Neural progenitor cell (in vitro differentiated cells): Measurements from ENCODE around the gene ARHGAP15.

Experiments used
- CTCF ChIP-seq: fragments of 200-600 bp; sonication (generic); IDR thresholded peaks from 2 replicates; pipeline ENCODE4 v1.5.1; 2017; ENCODE audit warnings: antibody characterized with exemption, mild to moderate bottlenecking
- EZH2 ChIP-seq: fragments of 200-600 bp; sonication (generic); IDR thresholded peaks from 2 replicates; pipeline ENCODE4 v1.6.1; 2017; ENCODE audit warnings: antibody characterized with exemption, mild to moderate bottlenecking, moderate library complexity
- EZH2phosphoT487 ChIP-seq: fragments of 200-600 bp; sonication (generic); IDR thresholded peaks from 2 replicates; pipeline ENCODE4 v1.6.1; 2017; ENCODE audit warnings: antibody characterized with exemption

- no peak for TF ChIP-seq CTCF
- no peak for TF ChIP-seq EZH2
- TF ChIP-seq EZH2phosphoT487: no peak
Observed at GRCh38 chr2:143530758-143531157, 401.5 kb downstream of the ARHGAP15 start.
